IMR-90 (cell line): ENCODE results near the gene TARDBP. TPM values are rescaled to one million over a fixed set of nuclear protein-coding genes. Genes with fewer than 3 reads are reported as not detected.

Experiments used
- ATAC-seq: fragments of 200-7000 bp; cut with Tn5 transposase; 2 replicates; pipeline ENCODE4 v1.9.1; 2020; ENCODE audit warnings: low read depth, mild to moderate bottlenecking, moderate library complexity
- BruUV-seq: library from RNA; stranded (reverse); fragments of 400-500 nt; replicated peaks from 2 replicates; lab custom pipeline; 2021; lab: Mats Ljungman, UMichigan
- CTCF ChIA-PET: fragments of 300-600 bp; formaldehyde crosslinking; extraction: SDS; loops from one replicate; lab custom pipeline; 2021; ENCODE audit warnings: antibody characterized with exemption; lab: Yijun Ruan, JAX
- POLR2A ChIA-PET: fragments of 300-600 bp; sonication (Branson Sonifier 250); formaldehyde crosslinking; loops from one replicate; lab custom pipeline; 2022; ENCODE audit warnings: antibody characterized with exemption; ENCODE audit not compliant: unreplicated experiment; lab: Charles Lee
- DNase-seq: peaks from one replicate; pipeline ENCODE4 v3.0.0; 2013
- H2AFZ ChIP-seq: replicated peaks from 2 replicates; pipeline ENCODE3; 2013; ENCODE audit warnings: low read length, mild to moderate bottlenecking; ENCODE audit not compliant: poor library complexity
- H2AK5ac ChIP-seq: 2 replicates; pipeline ENCODE4 v1.6.1; 2013; ENCODE audit warnings: low read depth, low read length, inconsistent platforms
- H2AK9ac ChIP-seq: replicated peaks from 2 replicates; pipeline ENCODE3; 2013; ENCODE audit warnings: mild to moderate bottlenecking, low read depth, low read length, moderate library complexity; ENCODE audit not compliant: poor library complexity
- H2BK120ac ChIP-seq: 2 replicates; pipeline ENCODE4 v1.6.1; 2013; ENCODE audit warnings: low read depth, low read length, inconsistent platforms
- H2BK15ac ChIP-seq: 3 replicates; pipeline ENCODE4 v1.6.1; 2013; ENCODE audit warnings: low read depth, low read length, inconsistent platforms
- H2BK20ac ChIP-seq: 2 replicates; pipeline ENCODE4 v1.6.1; 2013; ENCODE audit warnings: low read depth, mild to moderate bottlenecking, inconsistent platforms, low read length, moderate library complexity
- H2BK5ac ChIP-seq: 2 replicates; pipeline ENCODE4 v1.6.1; 2013; ENCODE audit warnings: mild to moderate bottlenecking, low read depth, low read length, inconsistent platforms; ENCODE audit not compliant: poor library complexity, severe bottlenecking
- H3K14ac ChIP-seq: replicated peaks from 2 replicates; pipeline ENCODE4 v1.6.1; 2013; ENCODE audit warnings: low read depth, low read length, inconsistent platforms
- H3K18ac ChIP-seq: 2 replicates; pipeline ENCODE4 v1.6.1; 2013; ENCODE audit warnings: low read depth, low read length, control low read depth
- H3K23ac ChIP-seq: 2 replicates; pipeline ENCODE4 v1.6.1; 2013; ENCODE audit warnings: low read depth, low read length, inconsistent platforms
- H3K27ac ChIP-seq: 2 replicates; pipeline ENCODE4 v1.5.1; 2013; ENCODE audit warnings: mild to moderate bottlenecking, control low read depth, low read length; ENCODE audit not compliant: insufficient read depth
- H3K27me3 ChIP-seq: 2 replicates; pipeline ENCODE4 v1.6.1; 2013; ENCODE audit warnings: low read length; ENCODE audit not compliant: control insufficient read depth, insufficient read depth
- H3K36me3 ChIP-seq: 2 replicates; pipeline ENCODE4 v1.6.1; 2013; ENCODE audit warnings: low read length, mixed read lengths; ENCODE audit not compliant: control insufficient read depth, insufficient read depth
- H3K4ac ChIP-seq: 2 replicates; pipeline ENCODE4 v1.6.1; 2013; ENCODE audit warnings: low read depth, low read length, inconsistent platforms
- H3K4me1 ChIP-seq: 2 replicates; pipeline ENCODE4 v1.6.1; 2013; ENCODE audit warnings: low read length, mixed read lengths; ENCODE audit not compliant: control insufficient read depth, insufficient read depth
- H3K4me2 ChIP-seq: 2 replicates; pipeline ENCODE4 v1.6.1; 2013; ENCODE audit warnings: low read depth, mild to moderate bottlenecking, control low read depth, low read length, moderate library complexity
- H3K4me3 ChIP-seq: 2 replicates; pipeline ENCODE4 v1.5.1; 2013; ENCODE audit warnings: low read depth, mild to moderate bottlenecking, control low read depth, low read length, moderate library complexity; ENCODE audit not compliant: insufficient read depth
- H3K56ac ChIP-seq: 2 replicates; pipeline ENCODE4 v1.6.1; 2013; ENCODE audit warnings: low read length, inconsistent platforms; ENCODE audit not compliant: insufficient read depth; ENCODE audit errors: extremely low read depth
- H3K79me1 ChIP-seq, 2 experiments: 2 replicates each; pipeline ENCODE4 v1.6.1; 2013; ENCODE audit warnings: low read length in 2 of 2, inconsistent platforms in 1 of 2, low read depth in 1 of 2
- H3K9ac ChIP-seq: 2 replicates; pipeline ENCODE4 v1.6.1; 2013; ENCODE audit warnings: low read depth, low read length, control low read depth
- H3K9me1 ChIP-seq: 2 replicates; pipeline ENCODE4 v1.6.1; 2013; ENCODE audit warnings: low read length, inconsistent platforms; ENCODE audit not compliant: insufficient read depth
- H3K9me3 ChIP-seq: 2 replicates; pipeline ENCODE4 v1.6.1; 2013; ENCODE audit warnings: low read length; ENCODE audit not compliant: control insufficient read depth, insufficient read depth
- H4K20me1 ChIP-seq: 2 replicates; pipeline ENCODE4 v1.6.1; 2013; ENCODE audit warnings: low read length, inconsistent platforms; ENCODE audit not compliant: insufficient read depth
- H4K5ac ChIP-seq: 2 replicates; pipeline ENCODE4 v1.6.1; 2013; ENCODE audit warnings: mild to moderate bottlenecking, low read depth, low read length, control low read depth
- H4K8ac ChIP-seq, 2 experiments: 2 replicates each; pipeline ENCODE4 v1.6.1; 2013; ENCODE audit warnings: low read depth in 2 of 2, low read length in 2 of 2, control low read depth in 1 of 2, inconsistent platforms in 1 of 2
- H4K91ac ChIP-seq: 2 replicates; pipeline ENCODE4 v1.6.1; 2013; ENCODE audit warnings: low read depth, low read length, inconsistent platforms; ENCODE audit not compliant: insufficient read depth
- BHLHE40 ChIP-seq: fragments of 150-350 bp; IDR thresholded peaks from 2 replicates; pipeline ENCODE4 v1.6.1; 2016; ENCODE audit warnings: mild to moderate bottlenecking, low read depth, low read length
- CEBPB ChIP-seq: IDR thresholded peaks from 2 replicates; pipeline ENCODE4 v1.6.1; 2012; ENCODE audit warnings: low read depth, low read length, improper control_type of control experiment
- CHD1 ChIP-seq: IDR thresholded peaks from 2 replicates; pipeline ENCODE4 v1.6.1; 2012; ENCODE audit warnings: low read depth, low read length, improper control_type of control experiment
- FOS ChIP-seq: fragments of 150-350 bp; IDR thresholded peaks from 2 replicates; pipeline ENCODE4 v1.6.1; 2016; ENCODE audit warnings: low read depth, low read length
- MAFK ChIP-seq: IDR thresholded peaks from 2 replicates; pipeline ENCODE4 v1.6.1; 2012; ENCODE audit warnings: low read depth, low read length, improper control_type of control experiment
- MXI1 ChIP-seq: IDR thresholded peaks from 2 replicates; pipeline ENCODE4 v1.6.1; 2012; ENCODE audit warnings: low read depth, mild to moderate bottlenecking, low read length, moderate library complexity, borderline replicate concordance
- POLR2A ChIP-seq: IDR thresholded peaks from 2 replicates; pipeline ENCODE4 v1.6.1; 2012; ENCODE audit warnings: mild to moderate bottlenecking, low read depth, low read length
- SMC3 ChIP-seq: fragments of 150-350 bp; IDR thresholded peaks from 2 replicates; pipeline ENCODE4 v1.6.1; 2016; ENCODE audit warnings: low read depth, mild to moderate bottlenecking, antibody characterized with exemption, low read length, moderate library complexity
- WGBS, 2 experiments: methylation state at CpG; one replicate each; pipeline versions ENCODE4 v1.1.5 to v1.1.7; 2013; ENCODE audit warnings: missing lambda C conversion rate in 2 of 2; ENCODE audit not compliant: insufficient read length in 1 of 2; ENCODE audit errors: extremely low coverage in 2 of 2; 5-methylcytosine and 5-hydroxymethylcytosine counted together
- dilution Hi-C: fragments of 300-500 bp; cut with HindIII; formaldehyde crosslinking; loops from one replicate; pipeline ENCODE4 v1.14.3; 2018; ENCODE audit warnings: low sequenced_read_pairs; ENCODE audit not compliant: unreplicated experiment
- in situ Hi-C: fragments of 300-500 bp; cut with MboI; formaldehyde crosslinking; loops from 3 replicates; pipeline ENCODE4 v1.14.3; 2019; ENCODE audit warnings: low sequenced_read_pairs, inconsistent platforms, mixed read lengths
- intact Hi-C: fragments of 100-400 bp; cut with micrococcal nuclease; formaldehyde crosslinking; loops from 2 replicates; pipeline ENCODE4 v1.10.0; 2022
- polyA plus RNA-seq, 3 experiments: library from polyadenylated mRNA; depleted of rRNA; stranded (reverse); fragments of >200 nt; gene quantifications; 2 replicates each; pipeline ENCODE4 v1.2.3, GENCODE V29; 2012; ENCODE audit warnings: low replicate concordance in 1 of 3
- total RNA-seq: library from RNA; depleted of rRNA; stranded (reverse); fragments of >200 nt; gene quantifications from 2 replicates; pipeline ENCODE4 v1.2.3, GENCODE V29; 2012
- TF ChIP-seq, protein P1 (sequence below): fragments of 150-350 bp; IDR thresholded peaks from 2 replicates; pipeline ENCODE4 v1.6.1; 2017; ENCODE audit warnings: mild to moderate bottlenecking, antibody characterized with exemption, low read length, low read depth
- TF ChIP-seq, protein P2 (sequence below): fragments of 150-350 bp; IDR thresholded peaks from 2 replicates; pipeline ENCODE4 v1.6.1; 2016; ENCODE audit warnings: low read depth, mild to moderate bottlenecking, low read length, moderate library complexity, borderline replicate concordance

TARDBP gene
- total and polyA plus RNA-seq, 2 of the 4 experiments (the other 2 are of a cell fraction), result 36.7 to 161 TPM

- no peak overlapping the region for H2BK120ac ChIP-seq
- in situ Hi-C loops, result no loop called here
- BruUV-seq, result no TSS peak
Measured at GRCh38 chr1:11055676-11056075, 43.2 kb downstream of the TARDBP start.

More at GRCh38 chr1:11055676-11056075, 43.2 kb downstream of the TARDBP start:
- Histone ChIP-seq H3K23ac (no peak overlapping the region), H3K4ac (no peak overlapping the region), H3K56ac (no peak overlapping the region), H2AK5ac (no peak overlapping the region), H3K9ac (no peak overlapping the region), H4K20me1 (peaks cover 24% of the 10 kb centered on the region), H3K9me1 (0 out of 2 replicates have a peak, but pooled peaks cover 3% of the 10 kb centered on the region), H3K27me3 (no peaks in the 10 kb centered on the region), H2BK5ac (no peak overlapping the region), H4K5ac (no peak overlapping the region), H3K9me3 (no peaks in the 10 kb centered on the region), H2AFZ (no peak overlapping the region), H3K27ac (no peak overlapping the region), H3K36me3 (peaks cover 15% of the 10 kb centered on the region), H3K4me1 (peaks cover 4% of the 10 kb centered on the region; the same call in 1 of the 2 replicates), H3K4me3 (no peak overlapping the region), H4K8ac (no peak overlapping the region), H2BK15ac (no peak overlapping the region), H2AK9ac (no peak overlapping the region), H3K18ac (no peak overlapping the region), H2BK20ac (no peak overlapping the region), H4K91ac (no peak overlapping the region), H3K4me2 (no peak overlapping the region), H3K14ac (no peak overlapping the region), H3K79me1 (peaks cover 8 to 32% of the 10 kb centered on the region in 2 experiments; a peak in 3 of 4 replicates)
- CTCF ChIA-PET, result no interaction called here
- intact Hi-C loops (no loop called here), dilution Hi-C loops (no loop called here)
- POLR2A ChIA-PET, result no interaction called here
- WGBS, 2 experiments, result 92% methylated on average over 6 of the region's 12 CpGs; no CpG with 5 or more reads in 1 of the 2 experiments
- TF ChIP-seq CHD1 (no peak), POLR2A (no peak), MAFK (no peak), SMC3 (no peak), MXI1 (no peak), CEBPB (no peak), FOS (no peak), BHLHE40 (no peak)
- TF ChIP-seq, protein P1, sequence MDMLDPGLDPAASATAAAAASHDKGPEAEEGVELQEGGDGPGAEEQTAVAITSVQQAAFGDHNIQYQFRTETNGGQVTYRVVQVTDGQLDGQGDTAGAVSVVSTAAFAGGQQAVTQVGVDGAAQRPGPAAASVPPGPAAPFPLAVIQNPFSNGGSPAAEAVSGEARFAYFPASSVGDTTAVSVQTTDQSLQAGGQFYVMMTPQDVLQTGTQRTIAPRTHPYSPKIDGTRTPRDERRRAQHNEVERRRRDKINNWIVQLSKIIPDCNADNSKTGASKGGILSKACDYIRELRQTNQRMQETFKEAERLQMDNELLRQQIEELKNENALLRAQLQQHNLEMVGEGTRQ, result no peak
- TF ChIP-seq, protein P2, sequence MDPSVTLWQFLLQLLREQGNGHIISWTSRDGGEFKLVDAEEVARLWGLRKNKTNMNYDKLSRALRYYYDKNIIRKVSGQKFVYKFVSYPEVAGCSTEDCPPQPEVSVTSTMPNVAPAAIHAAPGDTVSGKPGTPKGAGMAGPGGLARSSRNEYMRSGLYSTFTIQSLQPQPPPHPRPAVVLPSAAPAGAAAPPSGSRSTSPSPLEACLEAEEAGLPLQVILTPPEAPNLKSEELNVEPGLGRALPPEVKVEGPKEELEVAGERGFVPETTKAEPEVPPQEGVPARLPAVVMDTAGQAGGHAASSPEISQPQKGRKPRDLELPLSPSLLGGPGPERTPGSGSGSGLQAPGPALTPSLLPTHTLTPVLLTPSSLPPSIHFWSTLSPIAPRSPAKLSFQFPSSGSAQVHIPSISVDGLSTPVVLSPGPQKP, result no peak
- DNase-seq (no peak), ATAC-seq (no peak)
